HEK293T (cell line): ENCODE measurements around the gene FAM13C.

Source experiments
- ELF4 ChIP-seq: fragments of 450-650 bp; IDR thresholded peaks from 2 replicates; pipeline ENCODE4 v1.6.1; 2017; ENCODE audit warnings: antibody characterized with exemption
- FOXM1 ChIP-seq: fragments of 450-650 bp; IDR thresholded peaks from 2 replicates; pipeline ENCODE4 v1.6.1; 2017; ENCODE audit warnings: mild to moderate bottlenecking, borderline replicate concordance
- NFRKB ChIP-seq: fragments of 450-650 bp; IDR thresholded peaks from 2 replicates; pipeline ENCODE4 v1.6.1; 2016; ENCODE audit warnings: mild to moderate bottlenecking, moderate library complexity

DNA sequence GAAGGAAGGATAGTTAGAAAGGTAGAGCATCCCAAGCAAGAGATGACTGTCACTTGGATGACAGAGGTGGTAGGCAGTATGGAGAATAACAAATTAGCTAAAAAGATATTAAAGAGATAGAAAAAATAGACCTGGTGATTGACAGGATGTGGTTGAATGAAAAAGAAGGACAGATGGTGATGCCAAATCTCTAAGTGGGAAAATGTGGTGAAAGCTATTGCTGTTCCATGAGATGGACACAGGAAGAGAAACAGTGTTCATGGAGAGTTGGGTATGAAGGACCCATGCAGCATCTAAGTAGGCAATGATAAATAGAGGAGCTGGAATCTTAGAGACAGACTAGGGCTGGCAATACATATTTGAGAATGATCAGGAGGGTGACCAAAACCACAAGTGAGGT lies 30.7 kb downstream of the FAM13C start:
- TF ChIP-seq FOXM1 = no peak
- no peak for TF ChIP-seq ELF4
- TF ChIP-seq NFRKB = no peak
